ENCODE results near the gene CNOT9.
"Not testable (repeated sequence)": the region's sequence is repeated elsewhere in the genome, so short reads cannot be mapped to it uniquely, and the experiment has no call there.

The CNOT9 gene

GRCh38 chr2:218568190-218569037, at the start of gene CNOT9, which contains the start of gene USP37:
Gene CNOT9 (plus strand): TSS chr2:218568839. CDS start chr2:218568955, 116 bp downstream.
Gene USP37 (minus strand): TSS chr2:218568351. CDS start chr2:218558653, 9,698 bp downstream.
- peak; percentile 99 for DNase-seq

DNA sequence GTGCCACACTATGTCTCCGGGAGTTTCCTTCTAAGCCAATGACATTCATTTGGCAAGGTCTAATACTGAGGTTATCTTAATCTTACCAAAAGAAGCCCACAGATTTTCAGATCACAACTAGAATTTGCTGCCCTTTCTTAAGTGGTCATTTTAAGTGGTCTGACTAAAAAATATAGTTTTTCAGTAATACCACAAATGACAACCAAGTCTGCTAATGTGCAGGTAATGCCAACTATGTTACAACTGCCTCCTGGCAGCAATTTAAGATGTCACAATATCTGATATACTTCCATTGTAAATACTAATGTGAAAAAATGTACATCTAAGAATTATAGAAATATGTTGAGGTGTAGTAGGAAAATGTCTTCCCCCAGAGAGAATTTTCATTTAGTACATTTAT, 49.8 kb upstream of the CNOT9 start:
- no peak for DNase-seq

DNA sequence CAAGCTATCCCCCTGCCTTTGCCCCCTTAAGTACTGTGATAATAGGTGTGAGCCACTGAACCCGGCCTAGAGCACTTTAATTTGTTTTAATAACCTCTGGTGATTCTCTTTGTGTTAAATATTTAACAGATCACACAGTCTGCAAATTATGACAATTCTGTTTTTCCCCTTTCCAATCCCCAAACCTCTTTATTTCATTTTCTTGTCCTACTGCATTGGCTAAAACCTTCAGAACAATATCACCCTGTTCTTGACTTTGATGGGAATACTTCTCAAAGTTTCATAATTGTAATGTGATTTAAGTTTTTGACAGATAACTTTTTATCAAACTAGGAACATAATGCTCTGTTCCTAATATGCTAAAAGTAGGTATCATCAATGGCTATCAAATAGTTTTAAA, 45.0 kb upstream of the CNOT9 start:
- no peak for DNase-seq

DNA sequence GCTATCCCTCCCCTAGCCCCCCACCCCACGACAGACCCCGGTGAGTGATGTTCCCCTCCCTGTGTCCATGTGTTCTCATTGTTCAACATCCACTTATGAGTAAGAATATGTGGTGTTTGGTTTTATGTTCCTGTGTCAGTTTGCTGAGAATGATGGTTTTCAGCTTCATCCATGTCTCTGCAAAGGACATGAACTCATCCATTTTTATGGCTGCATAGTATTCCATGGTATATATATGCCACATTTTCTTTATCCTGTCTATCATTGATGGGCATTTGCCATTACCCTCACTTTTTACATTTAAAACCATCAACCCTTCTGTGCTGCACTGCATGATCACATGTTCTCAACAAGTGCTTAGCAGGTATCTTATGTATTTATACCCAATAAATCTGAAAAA, 40.2 kb upstream of the CNOT9 start:
- not testable (repeated sequence) for DNase-seq

DNA sequence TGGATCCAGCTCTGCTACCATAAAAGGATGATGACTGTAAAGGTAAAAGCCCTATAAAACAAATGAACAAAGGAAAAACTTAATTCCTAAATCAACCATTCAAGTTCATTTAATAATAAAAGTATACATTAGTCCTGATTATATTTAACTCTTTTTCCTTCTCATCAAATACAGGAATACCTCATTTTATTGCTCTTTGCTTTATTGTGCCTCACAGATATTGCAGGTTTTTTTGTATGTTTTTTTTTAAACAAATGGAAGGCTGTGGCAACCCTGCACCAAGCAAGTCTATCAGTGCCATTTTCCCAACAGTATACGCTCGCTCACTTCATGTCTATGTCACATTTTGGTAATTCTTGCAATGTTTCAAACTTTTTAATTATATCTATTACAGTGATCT, 38.6 kb upstream of the CNOT9 start:
- no peak for DNase-seq

DNA sequence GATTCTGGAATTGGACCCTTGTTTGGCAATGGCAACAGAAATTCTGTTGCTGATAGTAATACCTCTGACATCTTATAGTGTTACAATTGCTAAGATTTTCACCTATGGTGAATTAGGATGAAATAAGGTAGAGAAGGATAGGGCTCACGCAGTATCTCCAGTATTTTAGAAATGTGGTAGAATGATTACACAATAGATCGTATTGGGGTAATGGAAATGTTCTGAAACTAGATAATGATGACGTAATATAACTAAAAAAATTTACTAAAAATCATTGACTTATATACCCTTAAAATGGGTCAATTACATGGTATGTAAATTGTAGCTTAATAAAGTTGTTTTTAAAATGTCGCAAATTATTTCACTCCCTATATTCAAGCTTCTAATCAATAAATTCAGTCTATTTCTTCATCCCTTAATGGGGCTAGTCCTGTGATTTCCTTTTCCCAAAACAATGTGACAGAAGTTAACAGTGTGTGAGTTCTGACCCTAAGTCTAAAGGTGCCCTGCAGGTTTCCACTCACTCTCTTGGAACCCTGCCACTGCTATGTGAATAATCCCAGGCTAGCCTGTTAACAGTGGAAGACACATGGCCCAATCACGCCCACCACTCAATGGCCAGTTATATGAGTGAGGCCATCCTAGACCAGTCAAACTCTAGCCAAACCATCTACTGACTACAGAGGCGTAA, 31.7 kb upstream of the CNOT9 start:
- no peak for DNase-seq

GRCh38 chr2:218540015-218540414, 28.6 kb upstream of the CNOT9 start:
- no peak for DNase-seq

GRCh38 chr2:218546012-218546411, 22.6 kb upstream of the CNOT9 start:
- no peak for DNase-seq

DNA sequence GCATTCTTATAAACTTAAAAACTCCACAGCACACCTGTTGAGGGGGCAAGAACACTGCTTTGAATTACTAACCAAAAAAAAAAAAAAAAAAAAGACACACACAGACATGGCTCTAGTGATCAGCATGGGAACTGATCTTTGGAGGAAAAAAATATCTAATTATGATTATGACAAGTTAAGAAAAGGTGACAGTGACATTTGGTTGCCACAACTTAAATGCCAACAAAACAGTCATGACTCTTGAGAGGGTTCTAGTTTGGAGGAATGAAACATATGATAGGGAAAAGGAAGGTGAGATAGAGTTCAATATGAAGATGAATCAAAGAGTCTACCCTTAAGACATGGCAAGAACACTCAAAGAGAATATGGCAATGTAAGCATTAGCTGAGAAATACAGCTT, 21.1 kb upstream of the CNOT9 start:
- no peak for DNase-seq

GRCh38 chr2:218547978-218548377, 20.7 kb upstream of the CNOT9 start:
- no peak for DNase-seq

GRCh38 chr2:218554225-218554624, 14.4 kb upstream of the CNOT9 start:
- DNase-seq = not testable (repeated sequence)

DNA sequence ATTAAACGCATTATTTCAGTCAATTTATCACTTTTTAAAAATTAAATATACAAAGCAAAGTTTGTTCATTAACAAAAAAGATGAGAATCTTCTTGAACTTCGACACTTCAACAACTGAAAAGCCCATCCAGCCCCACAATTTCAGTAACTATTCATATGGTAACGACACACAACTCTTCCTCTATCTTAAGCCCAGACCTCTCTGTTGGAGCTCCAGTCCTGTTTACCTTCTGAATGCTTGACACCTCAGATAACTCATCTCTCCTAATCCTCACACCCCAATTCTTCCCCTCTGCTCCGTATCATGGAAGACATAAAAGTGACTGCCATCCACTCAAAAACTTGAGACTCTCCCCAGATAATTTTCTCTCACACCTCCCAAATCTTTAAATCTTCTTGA, 13.1 kb upstream of the CNOT9 start:
- no peak for DNase-seq

DNA sequence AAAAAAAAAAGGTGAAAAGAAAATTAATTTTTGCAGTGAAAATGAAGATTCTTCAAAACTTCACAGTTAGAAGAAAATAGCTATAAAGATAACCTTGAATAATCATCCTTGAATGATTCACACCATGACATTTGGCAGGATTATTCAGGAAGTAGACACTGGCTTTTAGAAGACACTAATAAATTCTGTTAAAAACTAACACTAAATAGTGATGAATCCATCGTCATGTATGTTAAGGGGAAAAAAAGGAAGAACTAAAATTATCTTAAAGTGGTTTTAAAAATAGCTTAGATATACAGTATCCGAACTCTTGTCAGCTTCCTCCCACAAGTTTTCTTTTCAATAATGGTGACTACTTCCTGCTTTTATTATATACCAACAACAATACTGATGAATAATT, 10.7 kb upstream of the CNOT9 start:
- no peak for DNase-seq

DNA sequence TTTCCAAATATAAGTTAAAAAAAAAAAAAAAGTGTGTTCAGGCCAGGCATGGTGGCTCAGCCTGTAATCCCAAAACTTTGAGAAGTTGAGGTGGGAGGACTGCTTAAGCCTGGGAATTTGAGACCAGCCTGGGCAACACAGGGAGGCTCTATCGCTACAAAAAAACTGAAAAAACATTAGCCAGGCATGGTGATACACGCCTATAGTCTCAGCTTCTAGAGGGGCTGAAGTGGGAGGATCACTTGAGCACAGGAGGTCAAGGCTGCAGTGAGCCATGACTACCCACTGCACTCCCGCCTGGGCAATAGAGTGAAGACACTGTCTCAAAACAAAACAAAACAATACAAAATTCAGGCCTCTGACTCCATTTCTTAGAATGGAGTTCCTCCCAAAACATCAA, 9.7 kb upstream of the CNOT9 start:
- no peak for DNase-seq

DNA sequence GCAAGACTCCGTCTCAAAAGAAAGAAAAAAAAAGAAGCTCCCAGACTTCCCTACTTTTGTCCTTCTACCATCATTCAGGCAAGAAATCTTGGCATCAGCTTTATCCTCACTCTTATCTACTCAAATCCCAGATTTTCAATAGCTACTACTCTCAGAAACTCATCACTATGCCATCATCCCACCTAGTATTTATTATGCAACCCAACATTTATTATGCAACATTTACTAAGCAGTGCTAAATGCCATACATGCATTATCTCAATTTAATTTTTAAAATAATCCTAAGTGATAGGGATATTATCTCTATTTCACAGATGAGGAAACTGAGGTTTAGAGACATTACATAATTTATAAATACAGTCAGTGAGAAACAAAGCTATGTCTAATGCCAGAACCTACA, 4.6 kb upstream of the CNOT9 start:
- no peak for DNase-seq

- DNase-seq = peak; percentile 24
Measured at GRCh38 chr2:218566296-218566695, 2.3 kb upstream of the CNOT9 start.

- no peak for DNase-seq
Measured at GRCh38 chr2:218567797-218568189, 846 bp upstream of the CNOT9 start.

DNA sequence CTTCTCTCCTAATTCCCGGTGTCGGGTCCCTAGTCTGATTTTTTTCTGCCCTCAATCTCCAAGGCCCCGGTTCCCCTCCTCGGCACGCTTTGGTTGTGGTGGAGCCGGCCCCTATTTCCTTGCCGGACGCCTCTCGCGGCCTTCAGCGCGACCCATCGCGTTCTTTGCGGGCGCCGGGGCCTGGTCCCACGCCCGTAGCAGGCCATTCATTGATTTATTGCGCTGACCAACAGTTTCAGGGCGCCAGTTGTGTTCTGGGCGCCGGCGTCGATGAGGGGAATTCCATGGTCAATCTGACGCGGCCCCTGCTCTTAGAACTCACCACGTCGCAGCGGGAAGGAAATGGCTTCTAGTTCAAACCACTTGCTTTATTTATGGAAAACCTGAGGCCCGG, 396 bp downstream of the CNOT9 start:
- DNase-seq = peak; percentile 71

DNA sequence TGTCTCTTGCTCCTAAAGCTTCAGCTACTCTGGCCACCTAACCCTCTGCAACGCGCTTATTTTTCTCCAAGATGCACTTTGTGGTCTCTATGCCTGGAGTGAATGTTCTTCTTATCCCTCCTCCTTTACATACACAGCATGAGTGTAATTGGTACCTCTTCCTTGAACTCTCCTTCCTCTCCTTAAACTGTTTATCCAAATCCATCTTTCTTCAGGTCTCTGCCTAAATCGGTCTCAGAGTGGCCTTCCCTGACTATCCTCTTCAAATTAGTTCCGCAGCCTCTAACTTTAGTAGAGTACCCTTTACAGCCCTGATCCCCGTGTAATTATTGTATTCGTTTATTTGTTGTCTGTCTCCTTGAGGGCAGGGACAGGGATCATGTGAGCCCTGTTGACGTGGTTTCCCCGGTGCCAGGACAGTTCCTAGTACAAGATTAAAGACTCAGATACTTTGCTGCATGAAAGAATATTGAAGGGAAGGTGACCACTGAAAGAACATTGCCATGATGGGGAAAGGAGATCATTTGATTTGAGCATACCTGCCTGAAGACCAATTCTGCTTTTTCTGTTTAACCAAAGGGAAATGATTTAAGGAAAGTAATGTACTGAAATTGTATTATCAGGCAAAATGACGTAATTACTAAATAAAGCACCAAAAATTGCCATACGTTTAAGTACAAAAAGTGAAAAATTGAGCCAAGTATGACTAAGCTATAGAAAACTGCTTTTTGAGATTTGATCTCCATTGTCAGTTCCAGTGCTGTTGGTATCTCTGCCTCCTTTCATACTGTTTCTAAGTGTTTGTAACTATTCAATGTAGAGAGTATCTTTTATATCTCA, 1.2 kb downstream of the CNOT9 start:
- peak; percentile 57 for DNase-seq

GRCh38 chr2:218570850-218571249, 2.2 kb downstream of the CNOT9 start:
- no peak for DNase-seq

DNA sequence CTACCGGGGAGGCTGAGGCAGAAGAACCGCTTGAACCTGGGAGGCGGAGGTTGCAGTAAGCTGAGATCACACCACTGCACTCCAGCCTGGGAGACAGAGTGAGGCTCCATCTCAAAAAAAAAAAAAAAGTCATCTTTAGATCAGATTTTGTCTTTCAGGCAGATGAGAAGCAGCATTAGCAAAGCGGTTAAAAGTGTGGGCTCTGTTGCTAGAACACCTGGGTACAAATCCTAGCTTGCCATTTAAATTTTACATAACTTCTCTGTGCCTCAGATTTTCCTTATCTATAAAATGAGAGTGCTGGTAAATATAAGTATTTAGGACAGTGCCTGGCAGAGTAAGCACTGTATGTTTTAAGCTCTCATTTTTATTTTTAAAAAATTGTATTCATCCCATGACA, 8.2 kb downstream of the CNOT9 start:
- DNase-seq = no peak

- DNase-seq = no peak
Measured at GRCh38 chr2:218577482-218578220, 9.0 kb downstream of the CNOT9 start.
